ENCODE measurements around the gene CPSF4L.

DNA sequence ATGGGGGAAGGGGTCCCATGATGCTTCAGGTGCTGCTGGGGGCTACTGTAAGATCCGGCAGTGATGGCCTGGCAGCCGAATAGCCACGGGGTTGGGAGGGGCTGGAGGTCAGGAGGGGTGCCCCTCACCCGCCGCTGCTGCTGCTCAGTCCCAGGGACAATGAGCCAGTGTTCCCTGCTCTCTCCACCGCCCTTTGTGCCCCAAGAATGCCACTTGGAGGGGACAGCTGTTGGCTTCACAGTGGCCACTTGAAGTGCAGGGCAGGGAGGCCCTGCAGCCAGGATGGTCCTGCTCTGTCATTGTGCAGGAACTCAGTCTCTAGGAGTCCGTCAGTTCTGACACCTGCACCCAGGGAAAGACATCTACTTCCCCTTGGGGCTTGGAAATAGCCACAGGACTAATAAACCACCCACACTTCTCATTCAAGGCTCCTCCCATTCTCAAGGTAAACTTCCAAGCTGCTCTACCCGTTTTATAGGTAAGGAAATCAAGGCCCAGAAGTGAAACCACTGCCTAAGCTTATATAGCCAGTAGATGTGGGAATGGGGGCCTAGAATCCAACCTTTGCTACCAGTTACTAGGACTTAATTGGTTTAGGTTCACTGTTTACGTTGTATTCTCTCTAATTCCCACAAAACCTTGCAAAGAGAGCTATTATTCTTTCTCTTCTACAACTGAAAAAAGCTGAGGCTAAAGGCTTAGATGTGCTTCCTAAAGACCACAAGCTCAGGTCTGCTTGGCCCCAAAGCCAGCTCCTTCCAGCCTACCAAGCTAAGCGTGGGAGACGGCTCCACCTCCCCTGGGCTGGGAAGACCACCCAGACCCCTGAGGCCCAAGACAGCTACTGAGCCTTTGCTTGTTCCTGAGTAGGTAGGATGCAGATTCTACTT lies 6.2 kb upstream of the CPSF4L start:
- TF ChIP-seq, protein P1, sequence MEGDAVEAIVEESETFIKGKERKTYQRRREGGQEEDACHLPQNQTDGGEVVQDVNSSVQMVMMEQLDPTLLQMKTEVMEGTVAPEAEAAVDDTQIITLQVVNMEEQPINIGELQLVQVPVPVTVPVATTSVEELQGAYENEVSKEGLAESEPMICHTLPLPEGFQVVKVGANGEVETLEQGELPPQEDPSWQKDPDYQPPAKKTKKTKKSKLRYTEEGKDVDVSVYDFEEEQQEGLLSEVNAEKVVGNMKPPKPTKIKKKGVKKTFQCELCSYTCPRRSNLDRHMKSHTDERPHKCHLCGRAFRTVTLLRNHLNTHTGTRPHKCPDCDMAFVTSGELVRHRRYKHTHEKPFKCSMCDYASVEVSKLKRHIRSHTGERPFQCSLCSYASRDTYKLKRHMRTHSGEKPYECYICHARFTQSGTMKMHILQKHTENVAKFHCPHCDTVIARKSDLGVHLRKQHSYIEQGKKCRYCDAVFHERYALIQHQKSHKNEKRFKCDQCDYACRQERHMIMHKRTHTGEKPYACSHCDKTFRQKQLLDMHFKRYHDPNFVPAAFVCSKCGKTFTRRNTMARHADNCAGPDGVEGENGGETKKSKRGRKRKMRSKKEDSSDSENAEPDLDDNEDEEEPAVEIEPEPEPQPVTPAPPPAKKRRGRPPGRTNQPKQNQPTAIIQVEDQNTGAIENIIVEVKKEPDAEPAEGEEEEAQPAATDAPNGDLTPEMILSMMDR (IDR thresholded peaks at IDR 0.05; ENCODE audit: poor library complexity), result no peak
- no peak for TF ChIP-seq EZH2phosphoT487 (IDR thresholded peaks at IDR 0.05; ENCODE audit: low read depth, severe bottlenecking, unreplicated experiment)
